HUES64 (cell line): ENCODE measurements around the gene TMEM254. TPM values are rescaled to one million over a fixed set of nuclear protein-coding genes. Genes with fewer than 3 reads are reported as not detected.
"Not testable (repeated sequence)": the region's sequence is repeated elsewhere in the genome, so short reads cannot be mapped to it uniquely, and the experiment has no call there.

ENCODE experiments used
- H3K27ac ChIP-seq: 2 replicates; pipeline ENCODE4 v1.7.0; 2013; ENCODE audit warnings: low read depth, low read length, inconsistent platforms
- H3K27me3 ChIP-seq: 2 replicates; pipeline ENCODE4 v1.6.1; 2013; ENCODE audit warnings: mild to moderate bottlenecking, low read length; ENCODE audit not compliant: insufficient read depth
- H3K36me3 ChIP-seq: 2 replicates; pipeline ENCODE4 v1.6.1; 2013; ENCODE audit warnings: mild to moderate bottlenecking, low read length; ENCODE audit not compliant: insufficient read depth
- H3K4me1 ChIP-seq: 2 replicates; pipeline ENCODE4 v1.6.1; 2013; ENCODE audit warnings: mild to moderate bottlenecking, low read length, moderate library complexity; ENCODE audit not compliant: insufficient read depth
- H3K4me3 ChIP-seq: 2 replicates; pipeline ENCODE4 v1.5.1; 2013; ENCODE audit warnings: mild to moderate bottlenecking, low read length, moderate library complexity
- H3K9ac ChIP-seq: 2 replicates; pipeline ENCODE4 v1.6.1; 2013; ENCODE audit warnings: mild to moderate bottlenecking, low read depth, low read length
- H3K9me3 ChIP-seq: 2 replicates; pipeline ENCODE4 v1.6.1; 2013; ENCODE audit warnings: low read depth, low read length; ENCODE audit not compliant: insufficient read depth
- WGBS: fragments of 150-250, 120-280 bp; methylation state at CpG from one replicate; pipeline ENCODE4 v1.1.7; 2013; ENCODE audit warnings: missing lambda C conversion rate; 5-methylcytosine and 5-hydroxymethylcytosine counted together
- polyA plus RNA-seq, 2 experiments: library from polyadenylated mRNA; stranded (reverse); fragments of 50-300 nt; gene quantifications; one replicate each; pipeline ENCODE4 v1.2.3, GENCODE V29; 2013

Gene TMEM254, protein sequence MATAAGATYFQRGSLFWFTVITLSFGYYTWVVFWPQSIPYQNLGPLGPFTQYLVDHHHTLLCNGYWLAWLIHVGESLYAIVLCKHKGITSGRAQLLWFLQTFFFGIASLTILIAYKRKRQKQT
- polyA plus RNA-seq (2013, experiment 1 of 2), result 20.6 TPM
- 29.9 TPM for polyA plus RNA-seq (2013, experiment 2 of 2)

DNA sequence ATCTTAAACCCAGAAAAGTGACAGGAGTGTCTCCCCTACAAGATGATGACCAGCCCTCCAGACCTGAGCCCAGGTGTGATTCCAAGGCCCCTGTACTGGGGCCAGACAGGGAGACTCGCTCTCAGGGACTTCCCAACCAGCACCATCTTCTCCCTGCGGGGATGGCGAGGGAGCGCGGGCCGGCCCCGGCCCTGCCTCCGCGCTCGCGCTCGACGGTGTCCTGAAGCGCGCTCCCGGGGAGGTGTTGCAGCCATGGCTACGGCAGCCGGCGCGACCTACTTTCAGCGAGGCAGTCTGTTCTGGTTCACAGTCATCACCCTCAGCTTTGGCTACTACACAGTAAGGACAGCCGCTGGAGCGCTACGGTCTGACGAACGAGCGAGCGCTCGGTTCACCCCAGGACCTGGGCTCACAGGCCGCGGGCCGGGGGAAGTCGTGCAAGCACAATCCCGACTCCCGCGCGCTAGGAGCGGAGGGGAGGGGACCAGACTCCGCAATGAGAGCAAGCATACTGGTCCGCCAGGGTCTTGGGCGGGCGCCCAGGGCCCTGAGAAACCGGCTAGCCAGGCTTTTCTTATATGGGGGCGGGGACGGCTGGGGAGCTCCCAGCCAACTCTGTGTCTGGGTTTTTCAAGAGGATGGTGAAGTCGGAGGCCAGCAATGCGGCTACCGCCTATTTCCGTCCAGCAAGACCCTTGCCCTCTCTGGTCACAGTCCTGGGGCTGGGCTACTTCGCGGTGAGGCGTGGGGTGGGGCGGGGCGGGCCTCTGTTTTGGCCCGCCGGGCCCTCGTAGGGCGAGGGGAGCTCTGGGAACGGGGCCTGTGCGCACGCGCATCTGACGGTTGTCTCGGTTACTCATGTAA lies at the start of gene TMEM254:
TMEM254 (plus strand) TSS at position 218 of the 864 bp plus-strand sequence; CDS start at position 253, 35 bp downstream.
- Histone ChIP-seq H3K27me3 (no peaks in the 10 kb centered on the region), H3K9me3 (no peaks in the 10 kb centered on the region), H3K9ac (peak within 1 kb of the TSS; percentile 92), H3K27ac (peak within 1 kb of the TSS; percentile 96), H3K4me3 (peak within 1 kb of the TSS; percentile 95), H3K36me3 (no peaks in the 10 kb centered on the region), H3K4me1 (peaks cover 12% of the 10 kb centered on the region; the same call in 1 of the 2 replicates)
- under 1% methylated on average over 64 of the region's 64 CpGs for WGBS

DNA sequence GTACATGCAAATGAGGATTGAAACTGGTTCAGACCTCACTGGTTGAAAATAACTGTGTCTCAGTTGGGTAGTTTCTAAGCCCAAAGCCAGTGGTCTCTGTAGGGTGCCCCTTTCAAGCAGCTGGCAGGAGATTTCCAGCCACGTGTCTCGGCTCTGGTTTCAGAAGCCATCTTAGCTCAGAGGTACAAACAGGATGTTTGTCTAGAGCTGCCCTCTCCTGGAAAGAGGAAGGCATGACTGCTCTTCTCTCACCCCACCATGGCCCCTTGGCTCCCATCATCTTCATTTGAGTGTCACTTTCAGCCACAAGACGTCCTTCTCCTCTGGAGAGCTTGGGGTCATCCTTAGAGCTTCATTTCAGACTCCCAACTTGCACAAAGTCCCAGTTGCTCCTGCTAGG lies 49.3 kb upstream of the TMEM254 start:
- H3K36me3 ChIP-seq, H3K4me1 ChIP-seq, H3K9ac ChIP-seq, H3K27me3 ChIP-seq, H3K9me3 ChIP-seq, H3K27ac ChIP-seq, H3K4me3 ChIP-seq: not testable (repeated sequence)
- 54% methylated on average over 1 of the region's 3 CpGs for WGBS

DNA sequence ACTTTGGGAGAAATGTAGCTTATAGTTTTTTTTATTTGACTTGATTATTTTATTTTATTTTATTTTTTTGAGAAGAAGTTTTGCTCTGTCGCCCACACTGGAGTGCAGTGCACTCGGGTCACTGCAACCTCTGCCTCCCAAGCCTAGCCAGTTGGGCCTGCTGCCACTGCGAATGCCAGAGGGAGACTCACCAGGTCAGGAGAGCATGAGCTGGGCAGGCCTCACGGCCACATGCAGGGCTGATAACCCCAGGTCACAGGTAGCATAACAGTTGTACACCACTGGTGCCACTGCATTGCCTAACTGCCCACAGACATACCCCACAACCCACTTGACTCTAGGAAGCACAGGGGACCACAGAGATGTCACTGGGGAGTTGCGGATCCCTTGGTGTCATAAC lies 48.6 kb upstream of the TMEM254 start:
- not testable (repeated sequence) for H3K27me3 ChIP-seq, H3K4me1 ChIP-seq, H3K27ac ChIP-seq, H3K9ac ChIP-seq, H3K4me3 ChIP-seq, H3K9me3 ChIP-seq, H3K36me3 ChIP-seq
- 56% methylated on average over 5 of the region's 5 CpGs for WGBS

DNA sequence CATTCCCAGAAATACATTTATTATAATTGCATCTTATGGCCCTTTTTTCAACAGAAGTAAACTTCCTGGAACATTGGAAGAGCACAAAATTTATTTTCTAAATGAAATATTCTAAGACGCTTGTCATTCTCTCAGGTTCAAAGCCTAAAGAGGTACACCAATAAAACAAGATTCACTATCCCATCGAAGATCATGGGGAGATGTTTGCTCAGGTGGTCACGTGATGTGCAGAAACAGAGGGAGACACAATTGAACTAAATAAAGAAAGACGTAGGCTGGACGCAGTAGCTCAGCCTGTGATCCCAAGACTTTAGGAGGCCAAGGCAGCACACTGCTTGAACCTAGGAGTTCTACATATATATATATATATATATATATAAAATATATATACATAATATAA lies 46.0 kb upstream of the TMEM254 start:
- no peak overlapping the region for H3K27ac ChIP-seq
- no peaks in the 10 kb centered on the region for H3K27me3 ChIP-seq
- no peaks in the 10 kb centered on the region for H3K36me3 ChIP-seq
- no peak overlapping the region for H3K9ac ChIP-seq
- no peaks in the 10 kb centered on the region for H3K4me1 ChIP-seq
- no peak overlapping the region for H3K4me3 ChIP-seq
- H3K9me3 ChIP-seq, result no peaks in the 10 kb centered on the region
- WGBS, result 93% methylated on average over 5 of the region's 5 CpGs

DNA sequence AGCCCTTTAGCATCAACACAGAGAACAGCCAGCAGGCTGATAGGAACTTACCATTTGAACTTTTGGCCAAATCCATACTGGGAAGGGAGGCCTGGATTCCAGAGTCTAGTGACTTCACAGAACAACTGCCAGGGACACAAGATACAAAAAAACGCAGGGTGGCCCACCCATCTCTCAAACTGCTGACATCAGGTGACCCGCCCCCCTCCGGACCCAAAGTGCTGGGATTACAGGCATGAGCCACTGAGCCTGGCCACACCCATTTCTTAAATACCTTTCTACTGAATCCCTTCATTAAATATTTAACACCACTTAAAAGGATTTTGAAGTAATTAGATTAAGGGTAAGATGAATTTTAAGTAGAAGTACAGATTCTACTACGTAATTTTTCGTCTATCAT lies 43.7 kb upstream of the TMEM254 start:
- 71% methylated on average over 3 of the region's 5 CpGs for WGBS
- H3K9me3 ChIP-seq, H3K27me3 ChIP-seq, H3K36me3 ChIP-seq, H3K27ac ChIP-seq, H3K4me3 ChIP-seq, H3K4me1 ChIP-seq, H3K9ac ChIP-seq: not testable (repeated sequence)

DNA sequence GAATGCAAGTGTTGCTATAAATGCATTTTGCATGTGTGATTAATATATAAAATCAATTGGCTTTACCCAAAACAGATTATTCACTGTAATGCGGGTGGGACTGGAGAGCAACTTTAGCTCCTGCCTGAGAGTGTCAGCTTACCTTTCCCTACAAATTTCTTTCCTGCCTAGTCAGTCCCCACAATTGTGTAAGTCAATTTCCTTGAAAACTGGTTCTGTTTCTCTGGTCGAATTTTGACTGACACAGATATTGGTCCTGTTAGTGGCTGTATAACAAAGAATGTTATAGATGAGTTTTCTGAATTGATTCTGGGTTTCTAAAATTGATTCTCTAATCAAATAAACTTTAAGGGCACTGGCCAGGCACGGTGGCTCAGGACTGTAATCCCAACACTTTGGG lies 43.0 kb upstream of the TMEM254 start:
- H3K4me3 ChIP-seq, H3K9me3 ChIP-seq, H3K27me3 ChIP-seq, H3K9ac ChIP-seq, H3K27ac ChIP-seq, H3K36me3 ChIP-seq, H3K4me1 ChIP-seq: not testable (repeated sequence)
- WGBS, result 98% methylated on average over 3 of the region's 3 CpGs

DNA sequence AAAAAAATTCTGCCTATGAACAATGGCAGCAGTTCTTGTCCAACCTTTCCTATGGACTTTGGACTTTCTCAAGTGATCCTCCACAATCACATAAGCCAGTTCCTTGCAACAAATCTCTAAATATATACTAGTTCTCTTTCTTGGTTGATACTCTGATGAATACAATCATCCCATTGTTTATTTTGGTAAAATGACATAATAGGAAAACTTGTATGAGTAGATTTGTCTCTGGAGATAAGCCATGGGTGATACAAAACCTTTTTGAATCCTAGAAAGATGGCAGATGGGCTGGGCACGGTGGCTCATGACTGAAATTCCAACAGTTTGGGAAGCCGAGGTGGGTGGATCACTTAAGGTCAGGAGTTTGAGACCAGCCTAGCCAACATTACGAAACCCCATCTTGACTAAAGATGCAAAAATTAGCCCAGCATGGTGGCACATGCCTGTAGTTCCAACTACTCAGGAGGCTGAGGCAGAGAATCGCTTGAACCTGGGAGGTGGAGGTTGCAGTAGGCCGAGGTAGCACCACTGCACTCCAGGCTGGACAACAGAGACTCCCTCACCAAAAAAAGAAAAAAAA lies 41.5 kb upstream of the TMEM254 start:
- H3K4me1 ChIP-seq, H3K4me3 ChIP-seq, H3K27me3 ChIP-seq, H3K9me3 ChIP-seq, H3K9ac ChIP-seq, H3K36me3 ChIP-seq, H3K27ac ChIP-seq: not testable (repeated sequence)
- WGBS, result 95% methylated on average over 4 of the region's 5 CpGs

DNA sequence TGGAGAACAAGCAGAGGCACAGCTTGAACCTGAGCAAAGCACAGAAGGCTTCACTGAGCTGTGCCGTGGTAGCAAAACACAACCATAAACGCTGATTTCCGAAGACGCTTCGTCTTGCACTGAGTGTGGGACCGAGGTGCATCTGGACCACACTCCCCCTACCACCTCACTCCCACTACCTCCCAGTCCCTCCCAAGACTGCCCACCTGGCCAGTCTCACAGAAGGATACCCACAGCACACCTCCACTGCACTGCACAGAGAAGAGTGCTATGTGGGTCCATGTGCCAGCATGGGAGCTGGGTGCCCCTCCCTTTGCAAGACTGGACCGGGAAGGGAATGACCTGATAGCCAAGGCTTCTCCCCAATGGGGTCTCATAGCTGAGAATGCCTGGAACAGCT lies 40.2 kb upstream of the TMEM254 start:
- not testable (repeated sequence) for H3K27ac ChIP-seq, H3K9ac ChIP-seq, H3K9me3 ChIP-seq, H3K4me3 ChIP-seq, H3K4me1 ChIP-seq, H3K27me3 ChIP-seq, H3K36me3 ChIP-seq
- WGBS, result 95% methylated on average over 1 of the region's 7 CpGs

DNA sequence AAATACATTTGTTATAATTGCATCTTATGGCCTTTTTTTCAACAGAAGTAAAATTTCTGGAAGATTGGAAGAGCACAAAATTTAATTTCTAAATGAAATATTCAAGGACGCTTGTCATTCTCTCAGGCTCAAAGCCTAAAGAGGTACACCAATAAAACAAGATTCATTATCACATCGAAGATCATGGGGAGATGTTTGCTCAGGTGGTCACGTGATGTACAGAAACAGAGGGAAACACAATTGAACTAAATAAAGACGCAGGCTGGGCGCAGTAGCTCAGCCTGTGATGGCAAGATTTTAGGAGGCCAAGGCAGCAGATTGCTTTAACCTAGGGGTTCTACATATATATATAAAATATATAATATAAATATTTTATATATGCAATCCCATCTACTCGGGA lies 37.3 kb upstream of the TMEM254 start:
- no peak overlapping the region for H3K9ac ChIP-seq
- H3K9me3 ChIP-seq, result no peaks in the 10 kb centered on the region
- H3K27me3 ChIP-seq, result no peaks in the 10 kb centered on the region
- no peak overlapping the region for H3K27ac ChIP-seq
- H3K4me3 ChIP-seq, result no peak overlapping the region
- no peaks in the 10 kb centered on the region for H3K4me1 ChIP-seq
- H3K36me3 ChIP-seq, result no peaks in the 10 kb centered on the region
- WGBS, result 95% methylated on average over 6 of the region's 6 CpGs

DNA sequence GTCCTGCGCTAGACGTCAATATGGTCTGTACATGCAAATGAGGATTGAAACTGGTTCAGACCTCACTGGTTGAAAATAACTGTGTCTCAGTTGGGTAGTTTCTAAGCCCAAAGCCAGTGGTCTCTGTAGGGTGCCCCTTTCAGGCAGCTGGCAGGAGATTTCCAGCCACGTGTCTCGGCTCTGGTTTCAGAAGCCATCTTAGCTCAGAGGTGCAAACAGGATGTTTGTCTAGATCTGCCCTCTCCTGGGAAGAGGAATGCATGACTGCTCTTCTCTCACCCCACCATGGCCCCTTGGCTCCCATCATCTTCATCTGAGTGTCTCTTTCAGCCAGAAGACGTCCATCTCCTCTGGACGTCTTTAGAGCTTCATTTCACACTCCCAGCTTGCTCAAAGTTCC lies 33.5 kb upstream of the TMEM254 start:
- not testable (repeated sequence) for H3K9me3 ChIP-seq, H3K4me3 ChIP-seq, H3K9ac ChIP-seq, H3K27ac ChIP-seq, H3K4me1 ChIP-seq, H3K36me3 ChIP-seq, H3K27me3 ChIP-seq
- WGBS, result 76% methylated on average over 6 of the region's 6 CpGs

DNA sequence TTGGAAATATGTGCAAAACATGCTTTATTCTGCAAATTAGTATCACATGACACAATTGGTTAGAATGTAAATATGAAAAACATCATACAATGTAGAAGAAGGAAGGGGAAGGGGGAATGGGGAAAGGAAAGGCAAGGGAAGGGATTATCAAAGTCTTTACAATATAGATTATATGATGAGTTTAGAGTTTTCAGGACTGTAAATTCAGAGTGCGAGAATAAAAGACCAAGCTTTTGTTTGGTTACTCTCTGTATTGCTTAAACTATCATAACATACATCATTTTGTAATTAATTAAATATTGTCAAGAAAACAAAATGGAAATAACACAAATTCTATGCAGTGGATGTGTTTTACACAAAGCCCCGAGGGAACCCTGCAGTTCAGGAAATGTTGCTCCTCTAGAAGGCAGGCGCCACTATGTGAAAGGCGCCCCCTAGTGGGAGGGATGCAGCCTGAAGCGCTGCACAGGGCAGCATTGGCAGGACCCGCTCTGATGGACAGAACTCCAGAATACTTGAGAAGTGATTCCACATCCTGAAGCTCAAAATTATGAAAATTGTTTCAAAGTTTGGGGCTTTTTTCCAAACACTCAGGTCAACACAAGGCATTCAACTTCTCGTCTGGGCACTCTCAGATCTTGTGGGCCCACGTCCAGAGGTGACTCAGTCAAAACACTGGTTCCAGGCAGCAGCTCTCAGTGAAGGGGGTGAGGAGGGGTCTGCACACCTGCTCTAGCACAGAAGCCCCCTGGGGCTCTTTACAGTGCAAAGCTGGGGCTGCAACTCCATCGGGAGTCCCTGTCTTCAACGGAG lies 31.6 kb upstream of the TMEM254 start:
- WGBS, result 38% methylated on average over 9 of the region's 10 CpGs
- no peak overlapping the region for H3K9ac ChIP-seq
- H3K27me3 ChIP-seq, result no peaks in the 10 kb centered on the region
- H3K9me3 ChIP-seq, result no peaks in the 10 kb centered on the region
- H3K27ac ChIP-seq, result no peak overlapping the region
- H3K4me3 ChIP-seq, result no peak overlapping the region
- H3K4me1 ChIP-seq, result no peaks in the 10 kb centered on the region
- no peaks in the 10 kb centered on the region for H3K36me3 ChIP-seq
